ENCODE results near the gene CDK5RAP3. TPM values are rescaled to one million over a fixed set of nuclear protein-coding genes. Genes with fewer than 3 reads are reported as not detected.

The CDK5RAP3 gene, protein sequence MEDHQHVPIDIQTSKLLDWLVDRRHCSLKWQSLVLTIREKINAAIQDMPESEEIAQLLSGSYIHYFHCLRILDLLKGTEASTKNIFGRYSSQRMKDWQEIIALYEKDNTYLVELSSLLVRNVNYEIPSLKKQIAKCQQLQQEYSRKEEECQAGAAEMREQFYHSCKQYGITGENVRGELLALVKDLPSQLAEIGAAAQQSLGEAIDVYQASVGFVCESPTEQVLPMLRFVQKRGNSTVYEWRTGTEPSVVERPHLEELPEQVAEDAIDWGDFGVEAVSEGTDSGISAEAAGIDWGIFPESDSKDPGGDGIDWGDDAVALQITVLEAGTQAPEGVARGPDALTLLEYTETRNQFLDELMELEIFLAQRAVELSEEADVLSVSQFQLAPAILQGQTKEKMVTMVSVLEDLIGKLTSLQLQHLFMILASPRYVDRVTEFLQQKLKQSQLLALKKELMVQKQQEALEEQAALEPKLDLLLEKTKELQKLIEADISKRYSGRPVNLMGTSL
- total RNA-seq (81.8 and 121 TPM in 2 replicates), polyA plus RNA-seq (137 and 158 TPM in 2 replicates)

DNA sequence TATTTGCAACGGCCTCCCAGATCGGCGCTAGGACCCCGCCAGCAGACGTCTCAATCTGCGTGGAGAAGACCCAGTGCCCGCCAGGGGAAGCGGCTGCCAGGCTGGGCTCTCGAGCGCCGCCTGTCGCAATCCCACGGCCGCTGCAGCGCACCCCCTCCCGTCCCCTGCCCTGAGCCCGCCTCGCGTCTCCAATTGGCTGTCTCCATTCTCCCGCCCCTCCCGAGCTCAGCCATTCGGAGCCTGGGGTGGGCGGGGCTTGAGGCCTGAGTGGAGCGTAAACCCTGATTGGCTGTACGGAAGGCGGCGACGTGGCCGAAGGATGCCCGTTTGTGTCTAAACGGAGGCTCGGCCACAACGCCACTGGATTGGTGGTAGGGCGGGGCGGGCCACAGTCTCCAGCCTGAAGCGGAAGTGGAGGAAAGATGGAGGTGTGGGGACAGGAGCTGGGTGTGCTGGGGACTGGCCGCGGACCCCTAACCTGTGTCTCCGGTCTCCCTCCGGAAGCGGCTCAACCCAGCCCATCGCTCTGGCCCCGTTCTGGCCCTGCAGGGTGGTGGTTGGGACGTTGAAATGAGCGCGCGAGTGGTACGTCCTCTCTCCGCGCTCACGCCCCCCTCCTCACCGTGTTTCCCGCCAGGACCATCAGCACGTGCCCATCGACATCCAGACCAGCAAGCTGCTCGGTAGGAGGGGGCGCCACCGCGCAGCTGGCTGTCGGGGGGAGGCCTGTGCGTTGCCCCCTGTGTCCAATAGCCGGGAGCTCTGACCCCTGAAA, at the start of gene CDK5RAP3:
CDK5RAP3 (plus strand) TSS at position 389 of the 775 bp plus-strand sequence; CDS start at position 423, 34 bp downstream.
- peak; percentile 100 for DNase-seq (ENCODE audit: low read depth in 1 of 2, low spot score in 1 of 2)
- Histone ChIP-seq H3K36me3 (peaks cover 12% of the 10 kb centered on the region), H3K27ac (peak within 1 kb of the TSS; percentile 21), H3K27me3 (no peaks in the 10 kb centered on the region), H3K4me3 (peak within 1 kb of the TSS; percentile 78), H3K4me1 (ENCODE audit: low read depth) (no peaks in the 10 kb centered on the region), H3K9me3 (ENCODE audit: low read depth) (no peaks in the 10 kb centered on the region)
- TF ChIP-seq, protein P1, sequence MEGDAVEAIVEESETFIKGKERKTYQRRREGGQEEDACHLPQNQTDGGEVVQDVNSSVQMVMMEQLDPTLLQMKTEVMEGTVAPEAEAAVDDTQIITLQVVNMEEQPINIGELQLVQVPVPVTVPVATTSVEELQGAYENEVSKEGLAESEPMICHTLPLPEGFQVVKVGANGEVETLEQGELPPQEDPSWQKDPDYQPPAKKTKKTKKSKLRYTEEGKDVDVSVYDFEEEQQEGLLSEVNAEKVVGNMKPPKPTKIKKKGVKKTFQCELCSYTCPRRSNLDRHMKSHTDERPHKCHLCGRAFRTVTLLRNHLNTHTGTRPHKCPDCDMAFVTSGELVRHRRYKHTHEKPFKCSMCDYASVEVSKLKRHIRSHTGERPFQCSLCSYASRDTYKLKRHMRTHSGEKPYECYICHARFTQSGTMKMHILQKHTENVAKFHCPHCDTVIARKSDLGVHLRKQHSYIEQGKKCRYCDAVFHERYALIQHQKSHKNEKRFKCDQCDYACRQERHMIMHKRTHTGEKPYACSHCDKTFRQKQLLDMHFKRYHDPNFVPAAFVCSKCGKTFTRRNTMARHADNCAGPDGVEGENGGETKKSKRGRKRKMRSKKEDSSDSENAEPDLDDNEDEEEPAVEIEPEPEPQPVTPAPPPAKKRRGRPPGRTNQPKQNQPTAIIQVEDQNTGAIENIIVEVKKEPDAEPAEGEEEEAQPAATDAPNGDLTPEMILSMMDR (IDR thresholded peaks at IDR 0.05; ENCODE audit: low read depth, low read length) = peak; percentile 90

DNA sequence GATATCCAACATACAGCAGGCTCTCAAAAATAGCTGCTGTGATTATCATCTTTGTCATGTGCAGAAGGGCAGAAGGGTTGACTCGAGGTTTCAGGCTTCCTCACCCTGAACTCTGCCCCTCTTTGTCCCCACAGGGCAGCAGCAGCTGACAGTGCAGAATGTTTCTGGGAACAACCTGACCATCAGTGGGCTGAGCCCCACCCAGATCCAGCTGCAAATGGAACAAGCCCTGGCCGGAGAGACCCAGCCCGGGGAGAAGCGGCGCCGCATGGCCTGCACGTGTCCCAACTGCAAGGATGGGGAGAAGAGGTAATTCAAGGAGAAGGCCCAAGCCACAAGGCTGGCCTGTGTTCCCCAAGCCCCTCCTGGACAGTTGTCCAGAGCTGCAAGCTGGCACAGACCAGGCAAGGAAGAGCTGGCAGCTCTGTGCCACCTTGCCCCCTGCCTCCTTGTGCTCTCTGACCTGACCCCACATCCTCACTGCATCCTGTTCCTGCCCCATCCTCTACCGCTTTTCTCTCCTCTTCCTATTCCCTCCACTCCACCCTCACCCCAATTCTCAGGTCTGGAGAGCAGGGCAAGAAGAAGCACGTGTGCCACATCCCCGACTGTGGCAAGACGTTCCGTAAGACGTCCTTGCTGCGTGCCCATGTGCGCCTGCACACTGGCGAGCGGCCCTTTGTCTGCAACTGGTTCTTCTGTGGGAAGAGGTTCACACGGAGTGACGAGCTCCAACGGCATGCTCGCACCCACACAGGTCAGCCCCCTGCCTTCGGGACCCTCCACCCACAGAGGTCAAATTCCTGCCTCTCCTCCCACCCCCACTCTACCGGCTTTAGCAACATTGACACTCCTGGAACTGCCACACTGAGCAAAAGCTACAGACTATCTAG, 45.9 kb upstream of the CDK5RAP3 start:
- peaks cover 25% of the 10 kb centered on the region for H3K36me3 ChIP-seq
- no peak for DNase-seq (ENCODE audit: low read depth in 1 of 2, low spot score in 1 of 2)
- TF ChIP-seq, protein P1 (IDR thresholded peaks at IDR 0.05; ENCODE audit: low read depth, low read length) = no peak

DNA sequence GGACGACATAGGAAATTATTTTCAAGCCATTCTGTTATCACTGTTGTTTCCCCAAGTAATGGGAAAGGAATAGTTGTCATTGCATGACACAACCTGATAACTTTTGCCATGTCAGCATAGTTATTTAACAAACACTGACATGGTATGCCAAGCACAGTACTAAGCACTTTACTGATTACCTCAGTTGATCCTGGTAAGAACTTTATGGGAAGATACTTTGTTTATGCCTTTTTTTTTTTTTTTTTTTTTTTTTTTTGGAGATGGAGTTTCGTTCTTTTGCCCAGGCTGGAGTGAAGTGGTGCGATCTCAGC, 45.3 kb upstream of the CDK5RAP3 start:
- H3K4me3 ChIP-seq = no peak overlapping the region
- no peak overlapping the region for H3K27ac ChIP-seq
- TF ChIP-seq, protein P1 (IDR thresholded peaks at IDR 0.05; ENCODE audit: low read depth, low read length) = no peak
- H3K9me3 ChIP-seq (ENCODE audit: low read depth) = no peaks in the 10 kb centered on the region
- peaks cover 25% of the 10 kb centered on the region for H3K36me3 ChIP-seq
- H3K27me3 ChIP-seq = no peaks in the 10 kb centered on the region
- H3K4me1 ChIP-seq (ENCODE audit: low read depth) = no peaks in the 10 kb centered on the region
- no peak for DNase-seq (ENCODE audit: low read depth in 1 of 2, low spot score in 1 of 2)

More for the DNA sequence above, 45.9 kb upstream of the CDK5RAP3 start:
- Histone ChIP-seq H3K27me3 (no peaks in the 10 kb centered on the region), H3K9me3 (ENCODE audit: low read depth) (no peaks in the 10 kb centered on the region), H3K27ac (no peak overlapping the region), H3K4me3 (no peak overlapping the region), H3K4me1 (ENCODE audit: low read depth) (no peaks in the 10 kb centered on the region)

DNA sequence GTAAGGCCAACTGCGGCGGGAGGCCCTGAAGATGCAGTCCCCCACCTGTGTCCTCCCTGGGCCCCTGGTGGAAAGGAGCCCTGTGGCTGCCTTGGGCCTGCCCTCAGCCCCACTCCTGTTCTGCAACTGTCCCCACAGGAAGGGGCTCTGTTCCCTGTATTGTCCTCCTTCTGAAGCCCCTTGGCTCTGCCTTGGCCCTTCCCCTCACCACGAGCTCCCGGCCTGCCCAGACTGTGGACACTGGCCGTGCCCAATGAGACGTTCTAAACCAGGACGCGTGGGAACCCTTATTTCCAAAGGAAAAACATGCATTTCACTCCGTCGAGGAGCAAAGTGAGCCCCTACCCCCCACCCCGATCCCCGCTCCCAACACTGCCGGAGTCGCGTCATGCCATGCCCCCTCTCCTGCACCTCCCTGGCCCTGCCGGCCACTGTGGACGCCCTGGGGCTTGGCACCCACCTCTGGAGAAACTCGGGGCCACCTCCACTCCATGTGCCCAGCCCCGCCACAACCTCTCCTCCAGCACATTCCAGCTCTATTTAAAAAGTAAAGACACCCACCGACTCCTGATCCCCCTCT, 43.0 kb upstream of the CDK5RAP3 start:
- TF ChIP-seq, protein P1 (IDR thresholded peaks at IDR 0.05; ENCODE audit: low read depth, low read length) = no peak
- Histone ChIP-seq H3K9me3 (ENCODE audit: low read depth) (no peaks in the 10 kb centered on the region), H3K36me3 (peaks cover 25% of the 10 kb centered on the region), H3K27me3 (no peaks in the 10 kb centered on the region), H3K4me3 (no peak overlapping the region), H3K27ac (no peak overlapping the region), H3K4me1 (ENCODE audit: low read depth) (no peaks in the 10 kb centered on the region)
- DNase-seq (ENCODE audit: low read depth in 1 of 2, low spot score in 1 of 2) = no peak

DNA sequence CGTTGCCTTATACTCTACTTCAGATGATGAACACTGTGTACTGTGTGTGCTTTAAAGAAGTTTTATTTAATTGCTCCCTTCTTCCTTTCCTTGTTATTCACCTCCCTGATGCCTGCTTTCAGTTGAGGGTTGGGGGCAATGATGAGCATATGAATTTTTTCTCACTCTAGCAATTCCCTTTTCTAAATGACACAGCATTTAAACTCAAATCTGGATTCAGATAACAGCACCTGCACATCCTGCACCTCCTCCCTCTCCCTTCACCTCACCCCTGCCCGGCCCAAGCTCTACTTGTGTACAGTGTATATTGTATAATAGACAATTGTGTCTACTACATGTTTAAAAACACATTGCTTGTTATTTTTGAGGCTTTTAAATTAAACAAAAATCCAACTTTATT, 42.5 kb upstream of the CDK5RAP3 start:
- TF ChIP-seq, protein P1 (IDR thresholded peaks at IDR 0.05; ENCODE audit: low read depth, low read length) = no peak
- Histone ChIP-seq H3K27me3 (no peaks in the 10 kb centered on the region), H3K4me1 (ENCODE audit: low read depth) (no peaks in the 10 kb centered on the region), H3K9me3 (ENCODE audit: low read depth) (no peaks in the 10 kb centered on the region), H3K4me3 (no peak overlapping the region), H3K36me3 (peaks cover 25% of the 10 kb centered on the region), H3K27ac (no peak overlapping the region)
- DNase-seq (ENCODE audit: low read depth in 1 of 2, low spot score in 1 of 2) = no peak
